Smooth muscle cell (in vitro differentiated cells): Measurements from ENCODE around the gene ZNF710. TPM values are rescaled to one million over a fixed set of nuclear protein-coding genes. Genes with fewer than 3 reads are reported as not detected.

Source experiments
- DNase-seq: peaks from one replicate; lab custom pipeline; 2025; ENCODE audit not compliant: unreplicated experiment; lab: John Stamatoyannopoulos, UW
- H2AFZ ChIP-seq: fragments of 200-600 bp; sonication (generic); 2 replicates; pipeline ENCODE4 v1.6.0; 2016; ENCODE audit warnings: antibody characterized with exemption, low read depth, mild to moderate bottlenecking
- H3F3A ChIP-seq: fragments of 200-600 bp; sonication (generic); 2 replicates; pipeline ENCODE4 v1.6.0; 2017; ENCODE audit warnings: antibody characterized with exemption, low read depth
- H3K27ac ChIP-seq: fragments of 200-600 bp; sonication (generic); 2 replicates; pipeline ENCODE4 v1.5.1; 2016; ENCODE audit warnings: low read depth, mild to moderate bottlenecking
- H3K27me3 ChIP-seq: fragments of 200-600 bp; sonication (generic); 2 replicates; pipeline ENCODE4 v1.6.1; 2016; ENCODE audit warnings: low read depth, mild to moderate bottlenecking
- H3K36me3 ChIP-seq: fragments of 200-600 bp; sonication (generic); 2 replicates; pipeline ENCODE4 v1.5.1; 2016; ENCODE audit warnings: low read depth
- H3K4me1 ChIP-seq: fragments of 200-600 bp; sonication (generic); 2 replicates; pipeline ENCODE4 v1.5.1; 2016; ENCODE audit warnings: low read depth
- H3K4me2 ChIP-seq: fragments of 200-600 bp; sonication (generic); 2 replicates; pipeline ENCODE4 v1.6.0; 2016; ENCODE audit warnings: mild to moderate bottlenecking
- H3K4me3 ChIP-seq: fragments of 200-600 bp; sonication (generic); 2 replicates; pipeline ENCODE4 v1.5.1; 2016; ENCODE audit warnings: mild to moderate bottlenecking
- H3K79me2 ChIP-seq: fragments of 200-600 bp; sonication (generic); 2 replicates; pipeline ENCODE4 v1.6.0; 2016; ENCODE audit warnings: low read depth, mild to moderate bottlenecking
- H3K9ac ChIP-seq: fragments of 200-600 bp; sonication (generic); 2 replicates; pipeline ENCODE4 v1.6.0; 2016; ENCODE audit warnings: low read depth
- H3K9me3 ChIP-seq: fragments of 200-600 bp; sonication (generic); replicated peaks from 2 replicates; pipeline ENCODE4 v1.5.1; 2016; ENCODE audit warnings: low read depth
- H4K20me1 ChIP-seq: fragments of 200-600 bp; sonication (generic); 2 replicates; pipeline ENCODE4 v1.6.0; 2016; ENCODE audit warnings: low read depth
- CTCF ChIP-seq: fragments of 200-600 bp; sonication (generic); IDR thresholded peaks from 2 replicates; pipeline ENCODE4 v1.5.1; 2017; ENCODE audit warnings: borderline replicate concordance, mild to moderate bottlenecking, antibody characterized with exemption; ENCODE audit not compliant: insufficient read depth, poor library complexity, severe bottlenecking
- WGBS: methylation state at CpG from one replicate; pipeline ENCODE4 v1.1.7; 2016; ENCODE audit warnings: low lambda C conversion rate; 5-methylcytosine and 5-hydroxymethylcytosine counted together
- polyA plus RNA-seq: library from polyadenylated mRNA; unstranded; fragments of >200 nt; fragmentation: Nextera tagmentation; extraction: Ambion mirVana; gene quantifications from 2 replicates; pipeline ENCODE4 v1.2.1, GENCODE V29; 2016
- total RNA-seq: library from RNA; depleted of rRNA; stranded (reverse); fragments of >200 nt; gene quantifications from 2 replicates; pipeline ENCODE4 v1.2.3, GENCODE V29; 2014

ZNF710 gene
- total and polyA plus RNA-seq, 2 experiments from 2014 or later = 8.6 to 10.4 TPM

GRCh38 chr15:90101969-90102890 lies 101.1 kb downstream of the ZNF710 start, which contains the start of gene IDH2:
Gene IDH2, minus strand, starts transcription at chr15:90102468. Its CDS starts 78 bp downstream, at chr15:90102390.
- Histone ChIP-seq H3K79me2 (peaks cover 37% of the 10 kb centered on the region), H3K4me1 (peaks cover 22% of the 10 kb centered on the region), H2AFZ (peak within 1 kb of the TSS; percentile 83), H3K4me2 (peak within 1 kb of the TSS; percentile 99), H3K27me3 (no peaks in the 10 kb centered on the region), H3K9ac (peak within 1 kb of the TSS; percentile 92), H3K27ac (peak within 1 kb of the TSS; percentile 72), H4K20me1 (peaks cover 33% of the 10 kb centered on the region), H3K36me3 (no peaks in the 10 kb centered on the region), H3K9me3 (no peaks in the 10 kb centered on the region), H3K4me3 (peak within 1 kb of the TSS; percentile 97), H3F3A (peaks cover 11% of the 10 kb centered on the region)
- 2% methylated on average over 74 of the region's 104 CpGs for WGBS
- peak; percentile 79 for DNase-seq
- no peak for TF ChIP-seq CTCF

GRCh38 chr15:90103701-90104329 lies 102.7 kb downstream of the ZNF710 start:
- DNase-seq = no peak
- no peak for TF ChIP-seq CTCF
- H3F3A ChIP-seq = peaks cover 8% of the 10 kb centered on the region
- 94% methylated on average over 5 of the region's 5 CpGs for WGBS
- H3K4me1 ChIP-seq = peaks cover 22% of the 10 kb centered on the region
- H3K27me3 ChIP-seq = no peaks in the 10 kb centered on the region
- H3K79me2 ChIP-seq = peaks cover 29% of the 10 kb centered on the region
- H3K4me3 ChIP-seq = no peak overlapping the region
- H3K27ac ChIP-seq = no peak overlapping the region
- no peak overlapping the region for H2AFZ ChIP-seq
- no peak overlapping the region for H3K9ac ChIP-seq
- no peaks in the 10 kb centered on the region for H3K36me3 ChIP-seq
- H4K20me1 ChIP-seq = peaks cover 17% of the 10 kb centered on the region
- H3K9me3 ChIP-seq = no peaks in the 10 kb centered on the region
- no peak overlapping the region for H3K4me2 ChIP-seq

GRCh38 chr15:90104551-90104950 lies 103.4 kb downstream of the ZNF710 start:
- Histone ChIP-seq H3K79me2 (peaks cover 26% of the 10 kb centered on the region), H4K20me1 (peaks cover 10% of the 10 kb centered on the region), H3K9ac (no peak overlapping the region), H2AFZ (no peak overlapping the region), H3K4me1 (peaks cover 22% of the 10 kb centered on the region), H3K36me3 (no peaks in the 10 kb centered on the region), H3F3A (peaks cover 6% of the 10 kb centered on the region), H3K27ac (no peak overlapping the region), H3K4me2 (no peak overlapping the region), H3K9me3 (no peaks in the 10 kb centered on the region), H3K4me3 (no peak overlapping the region), H3K27me3 (no peaks in the 10 kb centered on the region)
- 66% methylated on average over 4 of the region's 4 CpGs for WGBS
- DNase-seq = no peak
- TF ChIP-seq CTCF = no peak
